ENCODE results near the gene TRAF7.

Gene TRAF7

GRCh38 chr16:2196981-2197511 lies 41.5 kb downstream of the TRAF7 start:
- no peak for TF ChIP-seq ELF4 (IDR thresholded peaks at IDR 0.05)
- no peak for TF ChIP-seq LEF1 (IDR thresholded peaks at IDR 0.05; ENCODE audit: borderline replicate concordance)
- TF ChIP-seq CTBP1 (IDR thresholded peaks at IDR 0.05; ENCODE audit: borderline replicate concordance): no peak
- no peak for TF ChIP-seq SP1 (IDR thresholded peaks at IDR 0.05)
- TF ChIP-seq ZNF384 (IDR thresholded peaks at IDR 0.05): no peak
- no peak for TF ChIP-seq FOXK2 (IDR thresholded peaks at IDR 0.05)
- no peak for TF ChIP-seq PKNOX1 (IDR thresholded peaks at IDR 0.05)
- TF ChIP-seq FOXM1 (IDR thresholded peaks at IDR 0.05; ENCODE audit: borderline replicate concordance): no peak
- no peak for TF ChIP-seq TARDBP (IDR thresholded peaks at IDR 0.05)
- no peak for TF ChIP-seq ARNT (IDR thresholded peaks at IDR 0.05)
- TF ChIP-seq NFRKB (IDR thresholded peaks at IDR 0.05): no peak
- no peak for TF ChIP-seq SUZ12 (IDR thresholded peaks at IDR 0.05)
- TF ChIP-seq BHLHE40 (IDR thresholded peaks at IDR 0.05; ENCODE audit: borderline replicate concordance): no peak
- TF ChIP-seq HDGF (IDR thresholded peaks at IDR 0.05; ENCODE audit: borderline replicate concordance): no peak
- TF ChIP-seq L3MBTL2 (conservative IDR thresholded peaks at IDR 0.05): no peak
- TF ChIP-seq FOXA1 (IDR thresholded peaks at IDR 0.05): no peak
- ChIA-PET POLR2A (interaction anchor here (0.6 to 3.3 kb wide), 2 partner anchors 8 to 54 kb away, joined by 4 to 27 read pairs; partner anchors contain the start of genes ECI1 and MLST8), CTCF (no interaction called here)
- DNase-seq (ENCODE audit: extremely low spot score): no peak

- TF ChIP-seq ARNT (IDR thresholded peaks at IDR 0.05) (no peak), SP1 (IDR thresholded peaks at IDR 0.05) (no peak), FOXM1 (IDR thresholded peaks at IDR 0.05; ENCODE audit: borderline replicate concordance) (no peak), FOXA1 (IDR thresholded peaks at IDR 0.05) (no peak), NFRKB (IDR thresholded peaks at IDR 0.05) (no peak)
- POLR2A ChIA-PET: interaction anchor here (1.2 to 3.3 kb wide), 2 partner anchors 12 to 53 kb away, joined by 3 to 27 read pairs; partner anchors contain the start of gene ECI1
- CTCF ChIA-PET: no interaction called here
- DNase-seq (ENCODE audit: extremely low spot score): no peak
Measured at GRCh38 chr16:2197765-2198164, 42.2 kb downstream of the TRAF7 start.

- CTCF ChIA-PET: no interaction called here
- POLR2A ChIA-PET: interaction anchor here (1.2 to 1.8 kb wide), 2 partner anchors 11 to 17 kb away, joined by 3 to 4 read pairs; no protein-coding TSS in a partner anchor
Measured at GRCh38 chr16:2198283-2198682, 42.7 kb downstream of the TRAF7 start.

GRCh38 chr16:2199095-2199494 lies 43.5 kb downstream of the TRAF7 start:
- CTCF ChIA-PET: no interaction called here
- TF ChIP-seq L3MBTL2 (conservative IDR thresholded peaks at IDR 0.05) (no peak), LEF1 (IDR thresholded peaks at IDR 0.05; ENCODE audit: borderline replicate concordance) (no peak), CTBP1 (IDR thresholded peaks at IDR 0.05; ENCODE audit: borderline replicate concordance) (no peak), FOXA1 (IDR thresholded peaks at IDR 0.05) (no peak), FOXM1 (IDR thresholded peaks at IDR 0.05; ENCODE audit: borderline replicate concordance) (no peak), NFRKB (IDR thresholded peaks at IDR 0.05) (no peak), ZNF384 (IDR thresholded peaks at IDR 0.05) (no peak), SP1 (IDR thresholded peaks at IDR 0.05) (no peak), BHLHE40 (IDR thresholded peaks at IDR 0.05; ENCODE audit: borderline replicate concordance) (no peak), ARNT (IDR thresholded peaks at IDR 0.05) (no peak), FOXK2 (IDR thresholded peaks at IDR 0.05) (no peak), PKNOX1 (IDR thresholded peaks at IDR 0.05) (no peak)
- POLR2A ChIA-PET: interaction anchor here (0.6 to 2.0 kb wide), 3 partner anchors 15 to 88 kb away, joined by 3 to 4 read pairs (median 4); partner anchors contain the start of gene PGP
- no peak for DNase-seq (ENCODE audit: extremely low spot score)

More at GRCh38 chr16:2198283-2198682, 42.7 kb downstream of the TRAF7 start:
- TF ChIP-seq HDGF (IDR thresholded peaks at IDR 0.05; ENCODE audit: borderline replicate concordance) (no peak), FOXK2 (IDR thresholded peaks at IDR 0.05) (no peak), FOXM1 (IDR thresholded peaks at IDR 0.05; ENCODE audit: borderline replicate concordance) (no peak), TARDBP (IDR thresholded peaks at IDR 0.05) (no peak), NFRKB (IDR thresholded peaks at IDR 0.05) (no peak), CTBP1 (IDR thresholded peaks at IDR 0.05; ENCODE audit: borderline replicate concordance) (no peak), SUZ12 (IDR thresholded peaks at IDR 0.05) (no peak), ZNF384 (IDR thresholded peaks at IDR 0.05) (no peak), SP1 (IDR thresholded peaks at IDR 0.05) (no peak), ELF4 (IDR thresholded peaks at IDR 0.05) (no peak), PKNOX1 (IDR thresholded peaks at IDR 0.05) (no peak), L3MBTL2 (conservative IDR thresholded peaks at IDR 0.05) (no peak), BHLHE40 (IDR thresholded peaks at IDR 0.05; ENCODE audit: borderline replicate concordance) (no peak), FOXA1 (IDR thresholded peaks at IDR 0.05) (no peak), LEF1 (IDR thresholded peaks at IDR 0.05; ENCODE audit: borderline replicate concordance) (no peak), ARNT (IDR thresholded peaks at IDR 0.05) (no peak)
- no peak for DNase-seq (ENCODE audit: extremely low spot score)

- no peak for TF ChIP-seq FOXA1 (IDR thresholded peaks at IDR 0.05)
- TF ChIP-seq SUZ12 (IDR thresholded peaks at IDR 0.05): no peak
- no peak for TF ChIP-seq CTBP1 (IDR thresholded peaks at IDR 0.05; ENCODE audit: borderline replicate concordance)
- no peak for TF ChIP-seq ZNF384 (IDR thresholded peaks at IDR 0.05)
- no peak for TF ChIP-seq TARDBP (IDR thresholded peaks at IDR 0.05)
- TF ChIP-seq HDGF (IDR thresholded peaks at IDR 0.05; ENCODE audit: borderline replicate concordance): no peak
- TF ChIP-seq SP1 (IDR thresholded peaks at IDR 0.05): no peak
- no peak for TF ChIP-seq ELF4 (IDR thresholded peaks at IDR 0.05)
- TF ChIP-seq FOXM1 (IDR thresholded peaks at IDR 0.05; ENCODE audit: borderline replicate concordance): no peak
- no peak for TF ChIP-seq LEF1 (IDR thresholded peaks at IDR 0.05; ENCODE audit: borderline replicate concordance)
- TF ChIP-seq BHLHE40 (IDR thresholded peaks at IDR 0.05; ENCODE audit: borderline replicate concordance): no peak
- TF ChIP-seq FOXK2 (IDR thresholded peaks at IDR 0.05): no peak
- TF ChIP-seq PKNOX1 (IDR thresholded peaks at IDR 0.05): no peak
- no peak for TF ChIP-seq NFRKB (IDR thresholded peaks at IDR 0.05)
- no peak for TF ChIP-seq ARNT (IDR thresholded peaks at IDR 0.05)
- ChIA-PET CTCF (no interaction called here), POLR2A (interaction anchor here (0.6 to 2.0 kb wide), 3 partner anchors 15 to 87 kb away, joined by 3 to 4 read pairs (median 4); partner anchors contain the start of gene PGP)
- DNase-seq (ENCODE audit: extremely low spot score): no peak
Measured at GRCh38 chr16:2199621-2200139, 44.1 kb downstream of the TRAF7 start.

All from HEK293T (cell line).